Measurements from ENCODE around the gene RNF157. TPM values are rescaled to one million over a fixed set of nuclear protein-coding genes. Genes with fewer than 3 reads are reported as not detected.

RNF157 gene
- total RNA-seq, 2 donors from 2014 or later, result 9.6 to 11.2 TPM

GRCh38 chr17:76275382-76276068 is 35.2 kb upstream of the RNF157 start:
- no peaks in the 10 kb centered on the region for H3K4me1 ChIP-seq (ENCODE audit: control insufficient read depth, insufficient read depth, low read length)
- no peak overlapping the region for H3K27ac ChIP-seq (ENCODE audit: low read depth, low read length)
- H3K9ac ChIP-seq (ENCODE audit: extremely low read depth, low read length, poor library complexity, severe bottlenecking), result no peak overlapping the region
- DNase-seq, result no peak
- H3K9me3 ChIP-seq (ENCODE audit: control insufficient read depth, low read length), result no peaks in the 10 kb centered on the region
- no peak overlapping the region for H3K4me3 ChIP-seq (ENCODE audit: low read length)
- H3K27me3 ChIP-seq (ENCODE audit: control insufficient read depth, insufficient read depth, low read length, poor library complexity, severe bottlenecking), result no peaks in the 10 kb centered on the region
- H3K27me3 Mint-ChIP-seq (ENCODE audit: insufficient read depth), result no peaks in the 10 kb centered on the region
- no peaks in the 10 kb centered on the region for H3K36me3 Mint-ChIP-seq (ENCODE audit: low read depth)
- no peak overlapping the region for H3K27ac Mint-ChIP-seq
- H3K4me1 Mint-ChIP-seq, result peaks cover 3% of the 10 kb centered on the region
- no peak overlapping the region for H3K4me3 Mint-ChIP-seq
- 80 to 92% methylated on average over 2 to 22 of the region's 22 CpGs for WGBS, 2 experiments (ENCODE audit: insufficient coverage in 1 of 2, insufficient read length in 1 of 2)
- no peaks in the 10 kb centered on the region for H3K9me3 Mint-ChIP-seq
- H3K36me3 ChIP-seq (ENCODE audit: control insufficient read depth, insufficient read depth, low read length), result no peaks in the 10 kb centered on the region
- TF ChIP-seq CTCF (conservative IDR thresholded peaks at IDR 0.05), result no peak

GRCh38 chr17:76274112-76274956 is 34.0 kb upstream of the RNF157 start:
- no peak overlapping the region for H3K4me3 ChIP-seq (ENCODE audit: low read length)
- TF ChIP-seq CTCF (conservative IDR thresholded peaks at IDR 0.05), result no peak

GRCh38 chr17:76273445-76274111 is 33.3 kb upstream of the RNF157 start:
- no peak overlapping the region for H3K9ac ChIP-seq (ENCODE audit: extremely low read depth, low read length, poor library complexity, severe bottlenecking)
- H3K4me3 ChIP-seq (ENCODE audit: low read length), result no peak overlapping the region
- WGBS, 2 experiments (ENCODE audit: insufficient coverage in 1 of 2, insufficient read length in 1 of 2), result 90 to 93% methylated on average over 8 to 26 of the region's 26 CpGs
- no peak overlapping the region for H3K4me3 Mint-ChIP-seq
- no peak overlapping the region for H3K27ac Mint-ChIP-seq
- H3K9me3 Mint-ChIP-seq, result no peaks in the 10 kb centered on the region
- no peaks in the 10 kb centered on the region for H3K27me3 ChIP-seq (ENCODE audit: control insufficient read depth, insufficient read depth, low read length, poor library complexity, severe bottlenecking)
- no peak for TF ChIP-seq CTCF (conservative IDR thresholded peaks at IDR 0.05)
- DNase-seq, result no peak
- H3K27ac ChIP-seq (ENCODE audit: low read depth, low read length), result peak overlapping the region; percentile 38
- peaks cover 10% of the 10 kb centered on the region for H3K4me1 ChIP-seq (ENCODE audit: control insufficient read depth, insufficient read depth, low read length)
- peaks cover 4% of the 10 kb centered on the region for H3K4me1 Mint-ChIP-seq
- peaks cover 5% of the 10 kb centered on the region for H3K36me3 Mint-ChIP-seq (ENCODE audit: low read depth)
- H3K27me3 Mint-ChIP-seq (ENCODE audit: insufficient read depth), result no peaks in the 10 kb centered on the region
- no peaks in the 10 kb centered on the region for H3K9me3 ChIP-seq (ENCODE audit: control insufficient read depth, low read length)
- H3K36me3 ChIP-seq (ENCODE audit: control insufficient read depth, insufficient read depth, low read length), result peaks cover 6% of the 10 kb centered on the region

More at GRCh38 chr17:76274112-76274956, 34.0 kb upstream of the RNF157 start:
- peaks cover 4% of the 10 kb centered on the region for H3K36me3 ChIP-seq (ENCODE audit: control insufficient read depth, insufficient read depth, low read length)
- H3K27me3 ChIP-seq (ENCODE audit: control insufficient read depth, insufficient read depth, low read length, poor library complexity, severe bottlenecking), result no peaks in the 10 kb centered on the region
- no peaks in the 10 kb centered on the region for H3K9me3 ChIP-seq (ENCODE audit: control insufficient read depth, low read length)
- Mint-ChIP-seq H3K4me3 (no peak overlapping the region), H3K9me3 (no peaks in the 10 kb centered on the region), H3K4me1 (peaks cover 3% of the 10 kb centered on the region), H3K36me3 (ENCODE audit: low read depth) (peaks cover 4% of the 10 kb centered on the region), H3K27ac (no peak overlapping the region), H3K27me3 (ENCODE audit: insufficient read depth) (no peaks in the 10 kb centered on the region)
- no peak overlapping the region for H3K27ac ChIP-seq (ENCODE audit: low read depth, low read length)
- H3K4me1 ChIP-seq (ENCODE audit: control insufficient read depth, insufficient read depth, low read length), result peaks cover 5% of the 10 kb centered on the region
- no peak for DNase-seq
- H3K9ac ChIP-seq (ENCODE audit: extremely low read depth, low read length, poor library complexity, severe bottlenecking), result no peak overlapping the region
- WGBS, 2 experiments (ENCODE audit: insufficient coverage in 1 of 2, insufficient read length in 1 of 2), result 92 to 94% methylated on average over 16 to 21 of the region's 21 CpGs

Data from endodermal cell (in vitro differentiated cells).